H1 (cell line): ENCODE data around the gene SRPX. TPM values are rescaled to one million over a fixed set of nuclear protein-coding genes. Genes with fewer than 3 reads are reported as not detected.

ENCODE experiments used
- ATF2 ChIP-seq: IDR thresholded peaks from 2 replicates; pipeline ENCODE4 v1.6.1; 2012; ENCODE audit warnings: low read length, inconsistent platforms
- BCL11A ChIP-seq, 2 experiments: IDR thresholded peaks; one replicate each; pipeline ENCODE4 v1.6.1; 2011; ENCODE audit warnings: low read depth in 2 of 2, low read length in 2 of 2, mild to moderate bottlenecking in 2 of 2
- CHD7 ChIP-seq: fragments of 300-600 bp; sonication (generic); IDR thresholded peaks from 2 replicates; pipeline ENCODE4 v1.7.1; 2012; ENCODE audit warnings: low read length, moderate library complexity, mild to moderate bottlenecking, inconsistent platforms; ENCODE audit not compliant: insufficient replicate concordance
- CREB1 ChIP-seq: IDR thresholded peaks from 2 replicates; pipeline ENCODE4 v1.6.1; 2012; ENCODE audit warnings: inconsistent platforms
- JUND ChIP-seq: IDR thresholded peaks from 2 replicates; pipeline ENCODE4 v1.6.1; 2011; ENCODE audit warnings: mild to moderate bottlenecking, improper control_type of control experiment, low read length
- SIN3A ChIP-seq, 2 experiments: IDR thresholded peaks in 1 of 2; conservative IDR thresholded peaks in 1 of 2; 2 replicates each; pipeline ENCODE4 v1.6.1; 2011 to 2012; ENCODE audit warnings: low read length in 2 of 2, improper control_type of control experiment in 1 of 2, low read depth in 1 of 2, mild to moderate bottlenecking in 1 of 2
- SRF ChIP-seq: IDR thresholded peaks from 2 replicates; pipeline ENCODE4 v1.6.1; 2011; ENCODE audit warnings: mild to moderate bottlenecking, low read depth, low read length, moderate library complexity
- SUZ12 ChIP-seq: fragments of 200-600 bp; sonication (generic); IDR thresholded peaks from 2 replicates; pipeline ENCODE4 v1.6.1; 2012; ENCODE audit warnings: mild to moderate bottlenecking, inconsistent platforms, low read length, moderate library complexity, mixed read lengths
- polyA plus RNA-seq, 7 experiments: library from polyadenylated mRNA; depleted of rRNA in 3 of 7; stranded (reverse) in 5 of 7; unstranded in 2 of 7; fragments of >200 nt in 5 of 7; fragments of 200-250 nt in 2 of 7; gene quantifications; 1 replicate in 5 of 7; 2 replicates in 1 of 7; 4 replicates in 1 of 7; pipeline versions ENCODE4 v1.2.1 to v1.2.3, GENCODE V29; 2011 to 2013; ENCODE audit warnings: missing spikeins in 2 of 7, mixed read lengths in 2 of 7
- total RNA-seq: library from RNA; stranded (reverse); fragmentation: NEBNext Ultra II Directional; extraction: Animal tissue kit (Norgen Biotek cat#: 25700); gene quantifications from 2 replicates; pipeline ENCODE4 v1.2.1, GENCODE V29; 2021

SRPX gene
- total and polyA plus RNA-seq, 2 of the 8 experiments (the other 6 are each of a cell fraction or from before 2014, with no cell fraction given) = 7.6 to 10.4 TPM

GRCh38 chrX:38109042-38109898 lies 111.4 kb downstream of the SRPX start (continued):
- TF ChIP-seq CHD7 (no peak), SIN3A (conservative IDR thresholded peaks at IDR 0.05 in 1 of 2, IDR thresholded peaks at IDR 0.05 in 1 of 2; ENCODE audit: low read depth in 1 of 2, low read length in 2 of 2) (no peak), SUZ12 (no peak), CREB1 (no peak), BCL11A (IDR thresholded peaks at IDR 0.05; ENCODE audit: low read depth in 2 of 2, low read length in 2 of 2) (no peak), SRF (no peak), JUND (no peak), ATF2 (no peak)
